ENCODE results near the gene DHCR7. TPM values are rescaled to one million over a fixed set of nuclear protein-coding genes. Genes with fewer than 3 reads are reported as not detected.

The DHCR7 gene
- total and polyA plus RNA-seq, 2 experiments from 2014 or later, result 84.0 to 166 TPM

GRCh38 chr11:71485063-71485399 lies 36.8 kb upstream of the DHCR7 start:
- no peak overlapping the region for H3K27ac ChIP-seq (ENCODE audit: low read depth)
- DNase-seq (ENCODE audit: low spot score), result no peak
- Mint-ChIP-seq H3K36me3 (ENCODE audit: low read depth) (peaks cover 51% of the 10 kb centered on the region), H3K27me3 (ENCODE audit: insufficient read depth, low read depth, poor library complexity) (peaks cover 2% of the 10 kb centered on the region), H3K27ac (no peak overlapping the region), H3K9me3 (no peaks in the 10 kb centered on the region), H3K4me1 (peaks cover 2% of the 10 kb centered on the region; the same call in 2 of the 3 replicates), H3K4me3 (no peak overlapping the region)
- H3F3A ChIP-seq (replicated peaks; ENCODE audit: low read depth), result no peaks in the 10 kb centered on the region
- peaks cover 10% of the 10 kb centered on the region for H3K36me3 ChIP-seq (ENCODE audit: insufficient read depth)
- no peaks in the 10 kb centered on the region for H3K79me2 ChIP-seq (replicated peaks; ENCODE audit: insufficient read depth)
- ATAC-seq, result no peak
- TF ChIP-seq EZH2 (IDR thresholded peaks at IDR 0.05; ENCODE audit: low read depth, unreplicated experiment) (no peak), JUNB (IDR thresholded peaks at IDR 0.05; ENCODE audit: unreplicated experiment) (no peak), CTCF (conservative IDR thresholded peaks at IDR 0.05; ENCODE audit: low read depth in 2 of 2) (no peak), ZNF462 (CRISPR knock-in tag; IDR thresholded peaks at IDR 0.05) (no peak), EZH2phosphoT487 (IDR thresholded peaks at IDR 0.05; ENCODE audit: unreplicated experiment) (no peak), ZNF331 (CRISPR knock-in tag; IDR thresholded peaks at IDR 0.05; ENCODE audit: low read depth) (no peak), POLR2AphosphoS5 (IDR thresholded peaks at IDR 0.05; ENCODE audit: low read depth) (no peak), REST (IDR thresholded peaks at IDR 0.05; ENCODE audit: unreplicated experiment) (no peak), ZNF114 (CRISPR knock-in tag; IDR thresholded peaks at IDR 0.05) (no peak)
- no peak overlapping the region for H2AFZ ChIP-seq
- H3K4me2 ChIP-seq, result no peak overlapping the region
- no peak overlapping the region for H3K4me3 ChIP-seq
- no peaks in the 10 kb centered on the region for H4K20me1 ChIP-seq (replicated peaks; ENCODE audit: insufficient read depth)
- no peaks in the 10 kb centered on the region for H3K27me3 ChIP-seq (ENCODE audit: insufficient read depth)
- no peaks in the 10 kb centered on the region for H3K4me1 ChIP-seq (ENCODE audit: insufficient read depth)
- no peaks in the 10 kb centered on the region for H3K9me2 ChIP-seq (ENCODE audit: insufficient read depth)

Data from GM23338 (cell line).